ENCODE data around the gene THBS2. TPM values are rescaled to one million over a fixed set of nuclear protein-coding genes. Genes with fewer than 3 reads are reported as not detected.
A peak's percentile ranks its signal among the peaks of the same experiment; 100 is the strongest.

Gene THBS2
- total RNA-seq, 1 donor from 2014 or later, result 135 TPM

DNA sequence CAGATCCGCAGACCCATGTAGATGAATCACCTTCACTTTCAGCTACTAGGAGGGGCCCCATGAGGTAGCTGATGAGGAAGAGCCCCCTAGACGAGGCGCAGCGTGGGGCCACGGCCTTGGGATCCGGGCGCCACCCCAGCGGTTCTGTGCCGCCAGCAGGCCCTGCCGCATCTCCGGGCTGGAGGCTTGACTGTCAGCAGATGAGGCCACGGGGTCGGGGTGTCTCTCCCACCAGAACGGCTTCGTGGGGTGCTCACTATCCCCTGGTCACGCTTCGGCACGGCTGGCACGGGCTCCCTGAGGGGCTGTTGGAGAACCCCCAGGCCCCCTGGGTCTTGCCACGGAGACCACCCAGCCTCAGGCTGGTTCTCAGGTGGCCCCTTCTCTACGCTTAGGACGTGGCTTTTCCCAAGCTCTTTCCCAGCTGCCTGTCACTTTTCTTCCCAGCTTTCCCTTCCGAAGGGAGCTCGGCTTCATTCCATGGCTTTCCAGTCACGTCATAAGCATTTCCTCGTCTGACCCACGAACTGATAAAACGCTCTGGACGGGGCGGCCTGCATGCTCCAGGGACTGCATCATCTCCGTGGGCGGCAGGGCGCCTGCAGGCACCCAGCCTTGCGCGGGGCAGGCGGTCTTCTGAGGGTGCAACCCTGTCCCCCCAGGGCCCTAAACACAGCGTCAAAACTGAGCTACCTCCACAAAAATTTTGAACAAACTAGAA, 85.9 kb downstream of the THBS2 start:
- Histone ChIP-seq H4K20me1 (ENCODE audit: insufficient read depth, low read length) (no peaks in the 10 kb centered on the region), H2AFZ (ENCODE audit: low read depth, low read length) (no peak overlapping the region), H3K36me3 (ENCODE audit: insufficient read depth, low read length) (no peaks in the 10 kb centered on the region), H3K27ac (ENCODE audit: low read depth, low read length) (peak overlapping the region; percentile 100), H3K9me3 (ENCODE audit: insufficient read depth, low read depth, low read length) (no peaks in the 10 kb centered on the region), H3K79me2 (ENCODE audit: insufficient read depth, low read length) (no peaks in the 10 kb centered on the region), H3K27me3 (ENCODE audit: insufficient read depth, low read length) (no peaks in the 10 kb centered on the region), H3K4me3 (ENCODE audit: insufficient read depth, low read depth, low read length) (no peak overlapping the region), H3K9ac (ENCODE audit: low read length) (peak overlapping the region; percentile 89), H3K4me1 (ENCODE audit: insufficient read depth, low read length) (peaks cover 44% of the 10 kb centered on the region), H3K4me2 (ENCODE audit: low read length) (peak overlapping the region; percentile 47)
- FAIRE-seq, result peak; percentile 37
- H3K4me3 Mint-ChIP-seq (ENCODE audit: unreplicated experiment), result peak overlapping the region; percentile 52
- peaks cover 41% of the 10 kb centered on the region for H3K4me1 Mint-ChIP-seq (ENCODE audit: low read depth, unreplicated experiment)
- peak overlapping the region; percentile 95 for H3K27ac Mint-ChIP-seq (ENCODE audit: unreplicated experiment)
- no peaks in the 10 kb centered on the region for H3K27me3 Mint-ChIP-seq (ENCODE audit: low read depth, unreplicated experiment)
- peaks cover 11% of the 10 kb centered on the region for H3K36me3 Mint-ChIP-seq (ENCODE audit: low read depth, unreplicated experiment)
- TF ChIP-seq EZH2 (IDR thresholded peaks at IDR 0.05; ENCODE audit: insufficient read depth, low read length) (no peak), CTCF (IDR thresholded peaks at IDR 0.05; ENCODE audit: insufficient read depth, low read depth, low read length) (no peak)
- H3K9me3 Mint-ChIP-seq (ENCODE audit: unreplicated experiment), result no peaks in the 10 kb centered on the region
- peak; percentile 99 for DNase-seq (ENCODE audit: low read depth)

DNA sequence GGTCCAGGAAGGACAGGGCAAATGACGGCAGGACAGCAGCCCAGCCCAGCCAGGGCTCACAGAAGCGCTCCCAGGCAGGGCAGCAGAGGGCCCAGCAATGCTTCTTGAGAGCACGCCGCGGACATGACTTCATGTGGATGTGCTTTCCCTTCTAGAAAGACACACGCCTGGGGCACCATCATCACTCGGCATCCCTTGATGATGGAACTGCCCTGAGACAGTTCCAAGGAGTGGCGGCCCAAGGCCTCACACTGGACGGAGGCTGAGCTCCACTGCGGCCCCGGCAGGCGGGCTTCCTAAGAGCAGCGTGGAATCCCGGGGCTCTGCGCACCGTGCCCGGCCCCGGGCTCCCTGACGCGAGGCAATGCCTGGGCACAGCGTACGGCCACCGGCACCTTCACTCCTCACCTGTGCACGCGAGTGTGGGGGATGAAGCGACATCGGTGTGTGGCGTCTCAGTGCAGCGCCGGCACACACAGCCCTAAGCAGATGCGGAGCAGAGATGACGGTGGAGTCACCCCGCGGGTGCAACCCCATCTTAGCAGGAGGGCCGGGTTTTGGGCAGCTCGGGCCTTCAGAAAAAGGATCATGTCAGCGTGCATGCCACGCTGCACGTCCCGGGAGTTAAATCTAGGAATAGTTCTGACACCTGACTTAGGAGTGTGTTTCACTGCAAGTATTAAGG, 86.6 kb downstream of the THBS2 start:
- Mint-ChIP-seq H3K4me1 (ENCODE audit: low read depth, unreplicated experiment) (peaks cover 38% of the 10 kb centered on the region), H3K9me3 (ENCODE audit: unreplicated experiment) (no peaks in the 10 kb centered on the region), H3K36me3 (ENCODE audit: low read depth, unreplicated experiment) (peaks cover 10% of the 10 kb centered on the region), H3K27me3 (ENCODE audit: low read depth, unreplicated experiment) (no peaks in the 10 kb centered on the region), H3K27ac (ENCODE audit: unreplicated experiment) (peak overlapping the region; percentile 70), H3K4me3 (ENCODE audit: unreplicated experiment) (no peak overlapping the region)
- FAIRE-seq (no peak), DNase-seq (ENCODE audit: low read depth) (no peak)
- Histone ChIP-seq H3K79me2 (ENCODE audit: insufficient read depth, low read length) (no peaks in the 10 kb centered on the region), H3K36me3 (ENCODE audit: insufficient read depth, low read length) (no peaks in the 10 kb centered on the region), H2AFZ (ENCODE audit: low read depth, low read length) (no peak overlapping the region), H3K4me2 (ENCODE audit: low read length) (no peak overlapping the region), H3K9ac (ENCODE audit: low read length) (peak overlapping the region; percentile 89), H3K4me3 (ENCODE audit: insufficient read depth, low read depth, low read length) (no peak overlapping the region), H4K20me1 (ENCODE audit: insufficient read depth, low read length) (no peaks in the 10 kb centered on the region), H3K27ac (ENCODE audit: low read depth, low read length) (peak overlapping the region; percentile 100), H3K9me3 (ENCODE audit: insufficient read depth, low read depth, low read length) (no peaks in the 10 kb centered on the region), H3K4me1 (ENCODE audit: insufficient read depth, low read length) (peaks cover 43% of the 10 kb centered on the region), H3K27me3 (ENCODE audit: insufficient read depth, low read length) (no peaks in the 10 kb centered on the region)
- TF ChIP-seq EZH2 (IDR thresholded peaks at IDR 0.05; ENCODE audit: insufficient read depth, low read length) (no peak), CTCF (IDR thresholded peaks at IDR 0.05; ENCODE audit: insufficient read depth, low read depth, low read length) (no peak)
